GM12801 (cell line): ENCODE measurements around the gene PCDH17.

ENCODE experiments used
- CTCF ChIP-seq: IDR thresholded peaks from one replicate; pipeline ENCODE4 v1.5.1; 2011; ENCODE audit warnings: control low read depth; ENCODE audit not compliant: insufficient read length; ENCODE audit errors: extremely low read depth

The PCDH17 gene

GRCh38 chr13:57665481-57665880, 33.9 kb downstream of the PCDH17 start:
- no peak for TF ChIP-seq CTCF

DNA sequence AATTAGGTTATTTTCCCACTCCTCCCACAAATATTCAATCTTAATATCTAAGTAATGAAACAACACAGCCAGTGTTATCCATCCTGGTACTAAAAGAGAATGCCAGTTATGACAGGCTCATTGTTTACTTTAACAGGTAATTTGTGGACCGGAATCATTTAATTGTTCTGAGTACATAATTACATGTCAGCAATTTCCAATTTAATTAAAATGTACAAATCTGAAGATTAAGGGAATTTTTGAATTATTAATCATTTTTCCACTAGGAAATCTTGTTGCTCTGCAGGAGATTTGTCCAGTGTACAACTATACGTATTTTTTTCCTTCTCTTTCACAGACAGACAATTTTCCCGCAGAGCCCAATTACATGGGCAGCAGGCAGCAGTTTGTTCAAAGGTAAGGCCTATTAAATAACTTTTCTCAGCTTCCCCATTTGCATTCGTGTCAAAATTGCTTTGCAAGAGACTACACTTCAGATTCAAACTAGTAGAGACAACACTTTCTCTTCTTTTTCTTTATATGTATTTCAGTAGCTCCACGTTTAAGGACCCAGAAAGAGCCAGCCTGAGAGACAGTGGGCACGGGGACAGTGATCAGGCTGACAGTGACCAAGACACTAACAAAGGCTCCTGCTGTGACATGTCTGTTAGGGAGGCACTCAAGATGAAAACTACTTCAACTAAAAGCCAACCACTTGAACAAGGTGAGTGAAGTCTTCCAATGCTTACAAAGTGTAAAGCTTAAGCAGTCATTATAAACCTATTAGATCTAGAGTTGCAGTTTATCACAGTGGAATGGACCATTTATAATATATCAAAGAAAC, 34.8 kb downstream of the PCDH17 start:
- no peak for TF ChIP-seq CTCF

DNA sequence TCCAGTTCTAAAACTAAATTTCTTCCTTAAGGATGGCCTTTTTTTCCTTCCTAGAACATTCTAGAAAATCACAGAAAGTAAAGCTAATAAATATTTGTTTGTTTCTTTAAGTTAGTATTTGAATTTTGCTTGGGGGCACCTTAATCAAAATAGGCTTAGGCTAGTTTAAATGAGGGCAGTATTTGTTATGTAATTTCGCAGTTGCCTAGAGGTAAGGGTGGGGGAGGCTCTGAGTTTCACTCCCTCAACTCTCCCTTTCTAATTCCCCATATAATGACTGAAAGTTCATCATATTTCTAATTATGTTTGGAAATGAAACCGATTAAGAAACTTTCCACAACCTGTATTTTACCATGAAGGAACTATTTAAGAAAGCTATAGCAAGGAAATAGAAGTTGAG, 40.6 kb downstream of the PCDH17 start:
- TF ChIP-seq CTCF = no peak

GRCh38 chr13:57673197-57673596, 41.7 kb downstream of the PCDH17 start:
- TF ChIP-seq CTCF = no peak

GRCh38 chr13:57675526-57675925, 44.0 kb downstream of the PCDH17 start:
- TF ChIP-seq CTCF = no peak

- TF ChIP-seq CTCF = no peak
Observed at GRCh38 chr13:57680609-57681008, 49.1 kb downstream of the PCDH17 start.

DNA sequence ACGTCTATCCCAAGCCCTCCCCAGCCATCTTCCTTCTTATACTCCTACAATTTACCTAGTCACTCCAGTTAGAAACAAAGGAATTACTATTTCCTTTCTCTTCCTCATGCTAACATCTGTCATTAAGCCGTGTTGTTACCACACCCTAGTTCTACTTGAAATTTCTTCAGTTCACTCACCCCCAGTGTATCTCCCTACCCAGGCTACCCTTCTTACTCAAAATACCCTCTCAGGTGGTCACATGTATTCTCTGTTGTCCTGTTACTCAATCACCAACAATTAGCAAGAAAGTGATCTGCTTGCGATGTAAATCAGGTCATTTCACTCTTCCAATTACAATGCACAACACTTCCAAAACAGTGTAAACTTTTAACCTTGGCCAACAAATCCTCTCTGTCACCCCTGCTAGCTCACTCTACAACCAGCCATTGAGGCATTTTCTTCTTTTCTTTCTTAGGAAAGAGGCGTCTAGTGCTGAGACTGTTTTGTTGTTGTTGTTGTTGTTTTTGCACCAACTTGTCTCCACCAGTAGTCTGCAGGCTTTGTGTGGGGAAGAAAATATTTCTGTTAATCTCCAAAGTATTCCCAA, 50.7 kb downstream of the PCDH17 start:
- no peak for TF ChIP-seq CTCF
